ENCODE data around the gene PNLIP.

Gene PNLIP

GRCh38 chr10:116614796-116615195 lies 69.1 kb downstream of the PNLIP start:
- no peak for DNase-seq (ENCODE audit: low read depth in 2 of 2)

- no peak for DNase-seq (ENCODE audit: low read depth in 2 of 2)
Observed at GRCh38 chr10:116615199-116615776, 69.6 kb downstream of the PNLIP start.

All from stimulated activated CD4-positive, alpha-beta T cell treated with anti-CD3 and anti-CD28 coated beads, Interleukin-4, amount 100 ng/mL, for 48 hours (primary cell).